Retinal pigment epithelial cell (primary cell): Measurements from ENCODE around the gene RSPH1.

ENCODE experiments used
- DNase-seq: peaks from one replicate; pipeline ENCODE4 v3.0.0-alpha.2; 2010; ENCODE audit warnings: low read depth
- H3K4me3 ChIP-seq: 2 replicates; pipeline ENCODE4 v1.5.1; 2011; ENCODE audit warnings: mild to moderate bottlenecking, low read length, control low read depth, moderate library complexity
- CTCF ChIP-seq: conservative IDR thresholded peaks from 2 replicates; pipeline ENCODE4 v1.5.1; 2011; ENCODE audit warnings: low read depth, low read length, control low read depth, inconsistent platforms

RSPH1 gene

GRCh38 chr21:42461185-42461520 lies 34.9 kb downstream of the RSPH1 start:
- no peak overlapping the region for H3K4me3 ChIP-seq
- no peak for DNase-seq
- TF ChIP-seq CTCF = no peak

- H3K4me3 ChIP-seq = no peak overlapping the region
- no peak for TF ChIP-seq CTCF
- no peak for DNase-seq
Observed at GRCh38 chr21:42460391-42461184, 35.4 kb downstream of the RSPH1 start.

- H3K4me3 ChIP-seq = no peak overlapping the region
- TF ChIP-seq CTCF = no peak
- no peak for DNase-seq
Observed at GRCh38 chr21:42459546-42460215, 36.3 kb downstream of the RSPH1 start.

- no peak for TF ChIP-seq CTCF
- no peak overlapping the region for H3K4me3 ChIP-seq
- DNase-seq = no peak
Observed at GRCh38 chr21:42459082-42459460, 37.0 kb downstream of the RSPH1 start.

- H3K4me3 ChIP-seq = no peak overlapping the region
- TF ChIP-seq CTCF = no peak
- DNase-seq = no peak
Observed at GRCh38 chr21:42456457-42456856, 39.6 kb downstream of the RSPH1 start.

GRCh38 chr21:42455754-42456440 lies 40.1 kb downstream of the RSPH1 start:
- TF ChIP-seq CTCF = no peak
- DNase-seq = no peak
- H3K4me3 ChIP-seq = no peak overlapping the region
